Gastroesophageal sphincter (tissue), 3 donors: ENCODE measurements around the gene WDR37.

Experiments used
- EP300 ChIP-seq: sonication (generic); formaldehyde crosslinking; IDR thresholded peaks from one replicate; pipeline ENCODE4 v1.6.1; 2017; ENCODE audit warnings: antibody characterized with exemption, mild to moderate bottlenecking
- POLR2A ChIP-seq, 2 donors: fragments of 450-650 bp; IDR thresholded peaks; one replicate each; pipeline ENCODE4 v1.6.1; 2017; ENCODE audit warnings: antibody characterized with exemption in 2 of 2, mild to moderate bottlenecking in 2 of 2, moderate library complexity in 1 of 2
- POLR2AphosphoS5 ChIP-seq: sonication (generic); formaldehyde crosslinking; IDR thresholded peaks from one replicate; pipeline ENCODE4 v1.6.1; 2017; ENCODE audit warnings: antibody characterized with exemption
- TF ChIP-seq, protein P1 (sequence below), 4 experiments: fragments of 200-600 bp in 2 of 4; fragments of 450-650 bp in 2 of 4; sonication (generic) in 1 of 4; IDR thresholded peaks; one replicate each; pipeline ENCODE4 v1.5.1; 2017 to 2019; ENCODE audit warnings: antibody characterized with exemption in 4 of 4, mild to moderate bottlenecking in 2 of 4, moderate library complexity in 2 of 4

DNA sequence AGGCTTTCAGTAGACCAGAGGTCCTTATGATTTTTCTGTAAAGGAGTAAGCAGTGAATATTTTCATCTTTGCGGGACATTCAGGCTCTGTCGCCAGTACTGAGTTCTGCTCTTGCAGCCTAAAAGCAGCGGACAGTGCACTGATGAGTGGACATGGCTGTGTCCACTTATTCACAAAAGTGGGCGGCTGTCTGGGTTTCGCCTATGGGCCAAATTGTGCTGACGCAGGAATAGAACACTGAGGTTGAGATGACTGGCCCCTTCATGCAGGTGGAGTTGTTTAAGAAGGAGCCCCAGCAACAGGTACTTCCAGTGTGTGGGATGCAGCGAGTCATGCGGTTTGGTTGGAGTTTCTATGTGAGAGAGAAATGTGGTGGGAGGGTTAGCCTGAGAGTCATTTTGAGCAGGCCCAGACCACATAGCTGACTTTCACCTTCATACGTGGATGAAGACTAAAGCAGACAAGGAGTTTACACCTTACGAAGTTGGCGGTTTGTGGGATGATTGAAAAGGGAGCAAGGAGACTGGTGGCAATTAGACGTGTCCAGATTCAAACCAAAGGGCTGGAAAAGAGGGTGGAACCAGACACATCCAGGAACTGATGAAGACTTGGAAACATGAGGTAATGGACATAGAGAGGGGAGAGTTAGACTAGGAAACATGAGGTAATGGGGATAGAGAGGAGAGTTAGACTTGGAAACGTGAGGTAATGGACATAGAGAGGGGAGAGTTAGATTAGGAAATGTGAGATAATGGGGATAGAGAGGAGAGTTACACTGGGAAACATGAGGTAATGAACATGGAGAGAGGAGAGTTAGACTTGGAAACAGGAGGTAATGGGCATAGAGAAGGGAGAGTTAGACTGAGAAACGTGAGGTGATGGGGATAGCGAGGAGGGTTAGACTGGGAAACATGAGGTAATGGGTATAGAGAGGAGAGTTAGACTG, 38.2 kb downstream of the WDR37 start:
- TF ChIP-seq POLR2A (IDR thresholded peaks at IDR 0.05) (no peak), POLR2AphosphoS5 (no peak), EP300 (no peak)
- TF ChIP-seq, protein P1, sequence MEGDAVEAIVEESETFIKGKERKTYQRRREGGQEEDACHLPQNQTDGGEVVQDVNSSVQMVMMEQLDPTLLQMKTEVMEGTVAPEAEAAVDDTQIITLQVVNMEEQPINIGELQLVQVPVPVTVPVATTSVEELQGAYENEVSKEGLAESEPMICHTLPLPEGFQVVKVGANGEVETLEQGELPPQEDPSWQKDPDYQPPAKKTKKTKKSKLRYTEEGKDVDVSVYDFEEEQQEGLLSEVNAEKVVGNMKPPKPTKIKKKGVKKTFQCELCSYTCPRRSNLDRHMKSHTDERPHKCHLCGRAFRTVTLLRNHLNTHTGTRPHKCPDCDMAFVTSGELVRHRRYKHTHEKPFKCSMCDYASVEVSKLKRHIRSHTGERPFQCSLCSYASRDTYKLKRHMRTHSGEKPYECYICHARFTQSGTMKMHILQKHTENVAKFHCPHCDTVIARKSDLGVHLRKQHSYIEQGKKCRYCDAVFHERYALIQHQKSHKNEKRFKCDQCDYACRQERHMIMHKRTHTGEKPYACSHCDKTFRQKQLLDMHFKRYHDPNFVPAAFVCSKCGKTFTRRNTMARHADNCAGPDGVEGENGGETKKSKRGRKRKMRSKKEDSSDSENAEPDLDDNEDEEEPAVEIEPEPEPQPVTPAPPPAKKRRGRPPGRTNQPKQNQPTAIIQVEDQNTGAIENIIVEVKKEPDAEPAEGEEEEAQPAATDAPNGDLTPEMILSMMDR (IDR thresholded peaks at IDR 0.05): no peak
